Measurements from ENCODE around the gene GALR3. TPM values are rescaled to one million over a fixed set of nuclear protein-coding genes. Genes with fewer than 3 reads are reported as not detected.
"Not testable (repeated sequence)": the region's sequence is repeated elsewhere in the genome, so short reads cannot be mapped to it uniquely, and the experiment has no call there.

GALR3 gene, protein sequence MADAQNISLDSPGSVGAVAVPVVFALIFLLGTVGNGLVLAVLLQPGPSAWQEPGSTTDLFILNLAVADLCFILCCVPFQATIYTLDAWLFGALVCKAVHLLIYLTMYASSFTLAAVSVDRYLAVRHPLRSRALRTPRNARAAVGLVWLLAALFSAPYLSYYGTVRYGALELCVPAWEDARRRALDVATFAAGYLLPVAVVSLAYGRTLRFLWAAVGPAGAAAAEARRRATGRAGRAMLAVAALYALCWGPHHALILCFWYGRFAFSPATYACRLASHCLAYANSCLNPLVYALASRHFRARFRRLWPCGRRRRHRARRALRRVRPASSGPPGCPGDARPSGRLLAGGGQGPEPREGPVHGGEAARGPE
- not detected for total RNA-seq
- long read RNA-seq: 0 reads

DNA sequence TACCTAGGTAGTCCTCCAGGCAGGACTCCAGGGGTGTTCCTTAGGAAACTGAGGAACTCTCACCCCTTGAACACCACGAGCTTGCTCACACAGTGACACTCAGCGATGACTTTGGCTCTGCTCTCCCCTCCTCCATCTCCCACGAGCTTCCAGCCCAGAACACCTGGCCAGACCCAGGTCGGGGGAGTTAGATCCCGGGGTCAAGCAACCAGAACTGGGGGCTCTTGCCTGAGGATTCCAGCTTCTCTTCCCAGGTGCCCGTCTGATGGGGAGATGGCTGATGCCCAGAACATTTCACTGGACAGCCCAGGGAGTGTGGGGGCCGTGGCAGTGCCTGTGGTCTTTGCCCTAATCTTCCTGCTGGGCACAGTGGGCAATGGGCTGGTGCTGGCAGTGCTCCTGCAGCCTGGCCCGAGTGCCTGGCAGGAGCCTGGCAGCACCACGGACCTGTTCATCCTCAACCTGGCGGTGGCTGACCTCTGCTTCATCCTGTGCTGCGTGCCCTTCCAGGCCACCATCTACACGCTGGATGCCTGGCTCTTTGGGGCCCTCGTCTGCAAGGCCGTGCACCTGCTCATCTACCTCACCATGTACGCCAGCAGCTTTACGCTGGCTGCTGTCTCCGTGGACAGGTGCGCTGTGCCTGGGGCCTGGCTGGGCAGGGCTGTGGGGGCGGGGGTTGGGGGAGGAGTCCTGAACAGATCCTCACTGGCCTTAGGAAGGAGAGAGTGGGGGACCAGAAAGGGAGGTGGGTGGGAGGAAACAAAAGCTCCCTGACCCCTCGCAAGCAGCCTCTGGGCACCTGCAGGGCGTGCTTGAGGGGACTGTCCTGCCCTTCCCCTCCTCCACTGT lies at the start of gene GALR3:
GALR3 (plus strand) TSS at position 249 of the 852 bp plus-strand sequence; CDS start at position 274, 25 bp downstream.
- DNase-seq: no peak
- no peak for ATAC-seq

DNA sequence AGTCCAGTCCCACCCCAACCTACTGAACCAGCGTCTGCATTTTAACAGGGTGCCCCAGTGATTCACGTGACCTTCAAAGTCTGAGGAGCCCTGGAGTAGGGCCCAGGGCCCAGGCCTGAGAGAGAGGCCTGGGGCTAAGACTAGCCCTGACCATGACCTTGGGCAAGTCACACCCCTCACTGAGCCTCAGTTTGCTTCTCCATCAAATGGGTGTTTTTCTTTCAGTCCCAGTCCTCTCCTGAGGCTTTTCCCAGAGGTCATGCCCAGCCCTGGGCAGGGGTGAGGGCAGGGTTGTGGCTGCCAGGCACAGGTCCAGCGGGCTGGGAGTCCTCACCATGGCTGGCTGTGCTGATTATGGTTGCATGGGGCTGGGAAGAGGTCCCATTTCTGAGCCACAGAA lies 48.5 kb upstream of the GALR3 start:
- DNase-seq: no peak
- intact Hi-C loops (cut with micrococcal nuclease): no loop called here

More for the DNA sequence above, at the start of gene GALR3:
- intact Hi-C loops (cut with micrococcal nuclease): no loop called here

DNA sequence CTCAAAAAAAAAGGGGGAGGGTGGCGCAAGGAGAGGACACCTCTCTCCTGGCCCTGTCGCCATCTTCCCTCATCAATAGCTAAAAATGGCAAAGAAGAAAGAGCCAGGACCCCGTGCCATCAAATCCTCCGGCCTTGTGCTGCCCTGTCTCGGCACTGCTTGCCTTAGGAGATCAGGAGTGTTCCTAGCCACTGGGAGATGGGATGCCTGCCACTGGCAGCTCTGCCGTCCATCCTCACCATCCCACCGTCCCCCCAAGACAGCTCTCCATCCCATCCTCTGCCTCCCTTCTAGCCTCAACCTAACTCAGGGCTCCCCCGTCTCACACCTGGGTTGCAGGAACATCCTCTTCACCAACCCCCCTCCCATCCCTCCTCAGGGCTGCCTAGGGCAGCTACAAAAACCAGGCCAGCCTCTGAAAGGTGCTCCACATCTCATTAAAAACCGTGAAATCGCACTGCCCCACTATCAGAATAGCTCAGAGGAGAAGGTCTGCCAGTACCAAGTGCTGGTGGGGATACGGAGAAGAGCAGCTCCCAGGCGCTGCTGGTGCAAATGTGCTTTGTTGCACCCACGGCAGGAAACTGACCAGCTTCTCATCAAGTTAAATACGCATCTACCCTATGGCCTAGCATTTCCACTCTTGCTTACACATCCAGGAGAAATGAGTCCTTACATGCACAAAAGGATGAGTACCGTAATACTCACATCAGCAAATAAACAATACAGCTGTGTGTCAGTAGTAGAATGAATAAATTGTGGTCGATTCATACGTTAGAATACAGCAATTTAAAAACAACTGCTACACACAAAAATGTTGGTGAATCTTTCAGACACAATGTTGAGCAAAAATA lies 47.2 kb upstream of the GALR3 start:
- ATAC-seq (no peak), DNase-seq (no peak)
- intact Hi-C loops (cut with micrococcal nuclease): no loop called here

More for the DNA sequence above, 48.5 kb upstream of the GALR3 start:
- no peak for ATAC-seq

DNA sequence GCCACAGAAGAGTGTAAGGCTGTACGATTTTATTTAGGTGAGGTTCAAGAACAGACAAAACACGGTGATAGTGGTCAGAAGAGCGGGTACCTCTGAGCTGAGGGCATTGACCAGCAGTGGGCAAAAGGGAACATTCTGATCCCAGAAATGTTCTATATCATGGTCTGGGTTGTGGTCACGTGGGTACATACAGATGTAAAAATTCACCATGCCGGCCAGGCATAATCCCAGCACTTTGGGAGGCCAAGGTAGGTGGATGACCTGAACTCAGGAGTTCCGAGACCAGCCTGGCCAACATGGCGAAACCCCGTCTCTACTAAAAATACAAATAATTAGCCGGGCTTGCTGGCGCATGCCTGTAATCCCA lies 46.6 kb upstream of the GALR3 start:
- peak; percentile 4 for ATAC-seq
- intact Hi-C loops (cut with micrococcal nuclease): no loop called here
- DNase-seq: no peak

DNA sequence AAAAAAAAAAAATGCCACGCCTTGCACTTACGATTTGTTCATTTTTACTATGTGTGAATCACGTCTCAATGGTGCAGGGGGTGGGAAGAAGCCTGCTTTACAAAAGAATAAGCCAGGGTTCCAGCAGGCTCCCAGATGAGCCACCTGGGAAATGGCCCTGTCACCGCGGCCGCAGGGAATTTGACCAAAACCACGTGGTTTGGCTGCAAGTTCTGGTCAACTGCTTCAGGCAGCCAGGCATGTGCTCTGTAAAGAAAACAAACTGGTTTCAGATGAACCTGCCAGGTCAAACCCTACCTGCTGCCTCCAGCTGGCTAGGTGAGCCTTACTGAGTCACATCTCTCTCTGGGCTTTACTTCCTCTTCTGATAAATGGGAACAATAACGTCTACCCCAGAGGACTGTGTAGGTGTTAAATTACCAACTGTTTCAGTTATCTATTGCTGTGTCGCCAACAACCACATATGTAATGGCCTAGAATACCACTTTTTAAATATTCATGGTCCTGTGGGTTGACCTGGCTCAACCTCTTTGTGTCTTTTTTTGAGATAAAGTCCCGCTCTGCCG lies 46.0 kb upstream of the GALR3 start:
- intact Hi-C loops (cut with micrococcal nuclease): no loop called here
- ATAC-seq: peak; percentile 38
- DNase-seq: no peak

DNA sequence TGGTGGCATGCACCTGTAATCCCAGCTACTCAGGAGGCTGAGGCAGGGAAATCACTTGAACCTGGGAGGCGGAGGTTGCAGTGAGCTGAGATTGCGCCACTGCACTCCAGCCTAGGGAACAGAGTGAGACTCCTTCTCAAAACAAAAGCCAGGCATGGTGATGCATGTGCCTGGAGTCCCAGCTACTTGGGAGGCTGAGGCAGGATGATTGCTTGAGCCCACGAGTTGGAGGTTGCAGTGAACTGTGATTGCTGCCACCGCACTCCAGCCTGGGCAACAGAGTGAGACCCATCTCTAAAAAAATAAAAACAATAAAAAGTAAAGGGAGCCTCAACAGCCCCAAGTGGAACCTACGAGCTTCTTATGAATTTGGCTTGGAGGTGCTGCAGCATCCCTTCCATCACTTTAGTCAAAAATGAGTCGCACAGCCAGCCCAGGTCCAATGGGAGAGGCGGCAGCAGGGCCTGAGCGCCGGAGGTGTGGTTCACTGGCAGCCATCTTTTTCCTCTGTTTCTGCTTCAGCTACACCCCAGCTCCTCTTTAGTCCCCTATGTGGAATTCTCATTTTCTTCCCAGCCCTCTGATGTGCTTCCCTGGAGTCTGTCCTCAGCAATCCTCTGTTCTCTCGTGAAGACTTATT lies 44.7 kb upstream of the GALR3 start:
- intact Hi-C loops (cut with micrococcal nuclease): no loop called here
- DNase-seq (no peak), ATAC-seq (no peak)

DNA sequence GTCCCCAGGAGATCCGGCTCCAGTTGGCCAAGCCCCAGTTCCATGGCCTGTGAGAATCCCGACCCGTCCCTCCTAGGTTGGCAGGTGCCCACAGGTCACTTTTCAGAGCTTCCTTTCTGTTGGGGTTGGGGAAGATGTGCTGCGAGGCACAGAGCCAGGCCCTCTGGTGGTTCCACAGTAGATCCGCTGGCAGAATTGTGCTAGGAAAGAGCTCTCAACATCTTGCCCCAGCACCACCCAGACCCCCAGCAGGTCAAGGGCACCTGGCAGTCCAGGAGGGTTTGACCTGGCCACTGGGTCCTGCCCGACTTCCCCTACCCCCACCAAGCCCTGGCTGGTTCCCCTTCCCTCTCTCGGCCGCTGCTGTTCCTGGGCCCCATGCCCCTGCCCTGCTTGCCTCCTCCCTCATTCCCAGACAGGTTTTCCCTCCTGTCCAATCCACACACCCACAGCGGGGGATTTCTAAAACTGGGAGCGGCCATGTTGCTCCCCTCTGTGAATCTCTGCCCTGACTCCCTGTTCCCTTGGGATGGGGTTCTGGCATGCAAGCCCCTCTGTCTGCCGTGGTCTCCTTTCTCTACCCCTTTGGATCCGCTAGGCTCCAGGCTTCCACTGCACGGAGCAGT lies 41.6 kb upstream of the GALR3 start:
- DNase-seq (peak; percentile 59), ATAC-seq (no peak)
- intact Hi-C loops (cut with micrococcal nuclease): no loop called here

DNA sequence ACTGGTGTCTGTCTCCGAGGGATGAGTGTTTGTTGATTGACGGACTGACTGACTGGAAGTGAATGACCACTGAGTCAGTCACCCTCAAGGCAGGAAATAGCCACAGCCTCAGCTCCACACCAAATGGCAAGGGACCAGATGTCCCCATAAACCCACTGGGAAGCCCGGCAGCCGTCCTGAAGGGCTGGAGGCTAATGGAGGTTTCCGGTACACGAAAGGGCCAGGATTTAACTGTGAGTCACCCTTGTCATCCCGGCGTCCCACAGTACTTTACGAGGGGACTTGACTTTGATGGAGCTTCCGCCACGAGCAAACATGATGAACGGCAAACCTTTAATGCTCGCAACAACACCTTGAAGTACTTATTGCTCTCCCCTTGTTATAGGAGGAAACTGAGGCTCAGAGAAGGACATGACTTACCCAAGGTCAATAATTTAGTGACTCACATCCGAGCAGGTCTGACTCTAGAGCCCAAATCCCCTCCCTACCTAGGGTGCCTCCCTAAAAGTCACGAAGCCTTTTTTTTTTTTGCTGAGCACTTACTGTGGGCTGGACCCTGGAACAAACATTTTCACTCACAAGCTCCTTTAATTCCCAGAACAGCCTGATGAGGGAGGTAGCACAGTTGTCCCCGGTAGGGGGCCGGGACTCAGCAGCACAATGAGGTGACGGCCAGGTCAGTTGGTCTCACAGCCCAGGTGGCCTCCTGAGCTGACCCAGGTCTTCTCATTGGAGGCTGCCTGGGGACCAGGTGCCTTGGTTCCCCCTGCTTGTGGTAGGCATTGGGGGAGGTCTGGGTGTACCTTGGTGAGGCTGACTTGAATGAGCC lies 40.6 kb upstream of the GALR3 start:
- no peak for DNase-seq
- intact Hi-C loops (cut with micrococcal nuclease): no loop called here
- no peak for ATAC-seq

DNA sequence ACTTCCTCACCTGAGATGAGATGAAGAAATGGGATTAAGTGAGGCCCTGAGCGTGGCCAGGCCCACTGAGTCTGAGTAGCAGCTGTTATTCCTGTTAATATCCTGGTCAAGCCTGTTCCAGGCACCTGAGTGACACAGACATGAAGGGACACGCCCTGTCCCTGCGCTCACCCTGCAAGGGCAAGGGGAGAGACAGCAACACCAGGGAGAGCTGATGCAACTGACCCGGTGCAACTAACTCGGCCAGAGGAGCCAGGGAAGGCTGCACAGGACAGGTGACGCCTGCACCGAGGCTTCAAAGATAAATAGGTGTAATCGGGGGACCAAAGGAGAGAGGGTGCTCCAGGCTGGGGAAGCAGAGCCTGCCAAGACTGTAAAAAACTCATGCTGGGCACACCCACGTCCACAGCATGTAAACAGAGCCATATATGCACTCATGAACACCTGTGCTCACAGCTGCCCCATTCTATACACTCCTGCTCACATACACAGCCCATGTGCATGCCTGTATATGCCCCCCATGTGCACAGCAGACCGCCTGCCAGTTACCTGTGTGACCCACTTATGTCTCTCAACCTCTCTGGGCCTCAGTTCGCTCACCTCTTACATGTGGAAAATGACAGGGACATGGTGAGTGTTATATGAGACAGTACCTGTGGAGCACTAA lies 38.2 kb upstream of the GALR3 start:
- ATAC-seq: no peak
- intact Hi-C loops (cut with micrococcal nuclease): no loop called here
- no peak for DNase-seq

DNA sequence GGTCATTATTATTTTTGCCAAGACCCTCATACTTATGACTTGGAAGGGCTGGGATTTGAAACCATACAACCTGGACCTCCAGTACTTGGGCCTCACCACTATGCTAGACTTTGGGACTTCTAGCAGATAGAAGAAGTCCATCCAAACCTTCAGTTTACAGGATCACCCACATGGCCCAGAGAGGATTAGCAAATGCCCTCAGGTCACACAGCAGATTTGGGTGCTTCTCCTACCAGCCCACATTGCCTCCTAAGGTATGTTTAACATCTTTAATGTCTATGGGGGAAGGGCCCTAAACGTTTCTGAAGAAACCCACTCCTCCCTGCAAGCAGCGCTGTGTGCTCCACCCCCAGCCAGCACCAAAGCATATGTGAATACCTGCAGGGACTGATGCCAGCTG lies 32.9 kb upstream of the GALR3 start:
- ATAC-seq (no peak), DNase-seq (no peak)
- intact Hi-C loops (cut with micrococcal nuclease): loop anchor here (10.0 kb wide), 1 partner anchor 105 kb away; the partner anchor contains the start of gene NOL12

DNA sequence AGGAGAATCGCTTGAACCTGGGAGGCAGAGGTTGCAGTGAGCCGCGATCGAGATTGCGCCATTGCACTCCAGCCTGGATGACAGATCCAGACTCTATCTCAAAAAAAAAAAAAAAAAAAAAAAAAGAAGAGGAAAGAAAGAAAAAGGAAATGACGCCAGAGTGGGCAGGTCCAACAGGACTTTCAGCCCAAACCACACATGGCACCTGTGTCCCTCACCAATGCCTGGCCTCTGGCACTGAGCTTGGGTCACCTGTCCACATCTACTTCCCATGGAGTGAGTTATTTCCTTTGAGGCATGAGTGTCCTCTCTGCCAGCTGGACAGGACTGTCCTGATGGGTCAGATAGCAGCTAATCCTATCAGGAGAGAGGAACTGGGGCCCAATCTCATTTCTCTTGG lies 30.7 kb upstream of the GALR3 start:
- no peak for ATAC-seq
- no peak for DNase-seq
- intact Hi-C loops (cut with micrococcal nuclease): loop anchor here (10.0 kb wide), 1 partner anchor 108 kb away; the partner anchor contains the start of gene NOL12

DNA sequence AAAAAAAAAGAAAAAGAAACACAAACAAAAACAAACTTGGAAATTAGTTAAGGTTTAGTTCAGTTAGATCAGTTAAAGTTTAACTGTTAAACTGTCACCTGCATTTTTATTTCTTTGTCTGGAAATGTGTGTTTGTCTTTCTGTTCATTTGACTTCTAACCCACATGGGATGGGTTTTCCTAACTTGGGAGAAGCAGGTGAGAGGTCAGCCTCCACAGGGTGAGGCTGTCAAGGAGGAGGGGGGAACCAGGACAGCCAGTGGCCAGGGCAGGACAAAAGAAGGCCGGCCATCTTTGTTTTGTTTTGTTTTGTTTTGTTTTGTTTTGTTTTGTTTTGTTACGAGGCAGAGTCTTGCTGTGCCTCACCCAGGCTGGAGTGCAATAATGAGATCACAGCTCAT lies 28.8 kb upstream of the GALR3 start:
- intact Hi-C loops (cut with micrococcal nuclease): loop anchor here (10.0 kb wide), 1 partner anchor 110 kb away; the partner anchor contains the start of gene NOL12
- ATAC-seq (no peak), DNase-seq (no peak)

DNA sequence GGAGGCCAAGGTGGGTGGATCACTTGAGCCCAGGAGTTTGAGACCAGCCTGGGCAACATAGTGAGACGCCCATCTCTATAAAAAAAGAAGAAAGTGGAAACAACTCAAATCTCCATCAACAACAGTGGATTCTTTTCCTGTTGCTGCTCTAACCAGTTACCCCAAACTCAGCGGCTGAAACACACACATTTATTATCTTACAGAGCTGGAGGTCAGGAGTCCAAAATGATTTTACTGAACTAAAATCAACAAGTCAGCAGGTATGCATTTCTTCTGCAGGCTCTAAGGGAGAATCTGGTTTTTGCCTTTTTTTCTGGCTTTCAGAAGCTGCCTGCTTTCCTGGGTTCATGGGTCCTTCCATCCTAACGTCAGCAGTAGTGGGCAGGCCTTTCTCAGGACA lies 27.1 kb upstream of the GALR3 start:
- intact Hi-C loops (cut with micrococcal nuclease): loop anchor here (10.0 kb wide), 1 partner anchor 111 kb away; the partner anchor contains the start of gene NOL12
- DNase-seq: no peak
- no peak for ATAC-seq

DNA sequence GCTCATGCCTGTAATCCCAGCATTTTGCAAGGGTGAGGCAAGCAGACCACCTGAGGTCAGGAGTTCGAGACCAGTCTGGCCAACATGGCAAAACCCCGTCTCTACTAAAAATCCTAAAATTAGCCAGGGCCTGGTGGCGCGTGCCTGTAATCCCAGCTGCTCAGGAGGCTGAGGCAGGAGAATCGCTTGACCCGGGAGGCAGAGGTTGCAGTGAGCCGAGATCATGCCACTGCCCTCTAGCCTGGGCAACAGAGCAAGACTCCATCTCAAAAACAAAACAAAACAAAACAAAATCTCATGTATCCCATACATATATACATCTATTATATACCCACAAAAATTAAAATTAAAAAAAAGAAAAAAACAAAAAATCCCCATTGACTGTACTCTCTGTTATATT lies 25.9 kb upstream of the GALR3 start:
- intact Hi-C loops (cut with micrococcal nuclease): loop anchor here (10.0 kb wide), 1 partner anchor 112 kb away; the partner anchor contains the start of gene NOL12
- not testable (repeated sequence) for ATAC-seq, DNase-seq

DNA sequence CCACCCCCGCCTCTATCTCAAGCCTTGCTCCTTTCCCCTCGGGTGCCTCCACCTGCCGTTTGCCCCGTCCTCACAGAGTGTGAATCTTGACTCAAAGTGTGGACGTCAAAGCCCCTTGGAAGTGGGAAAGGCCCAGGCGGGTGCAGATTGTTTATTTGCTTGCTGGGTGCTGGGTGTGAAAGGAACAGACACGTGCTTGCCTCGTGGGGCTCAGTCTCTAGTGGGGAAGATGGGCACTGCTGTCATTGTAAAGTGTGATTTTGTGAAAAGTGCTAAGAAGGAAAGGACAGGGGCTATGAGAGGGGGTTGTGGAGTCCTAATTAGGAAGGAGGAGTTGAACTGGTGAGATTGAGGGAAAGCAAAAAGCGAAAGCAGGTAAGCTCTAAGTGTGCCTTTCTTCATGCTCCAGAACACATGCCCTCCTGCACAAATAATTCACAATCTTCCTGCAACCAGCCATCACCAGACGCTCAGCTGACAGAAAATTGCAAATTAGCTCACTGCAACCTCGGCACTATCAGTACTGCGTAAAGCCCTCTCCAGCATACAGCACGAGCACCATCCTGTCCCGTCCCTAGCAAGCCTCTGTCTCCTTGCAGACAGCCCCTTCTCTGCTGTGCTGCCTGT lies 25.2 kb upstream of the GALR3 start:
- DNase-seq (no peak), ATAC-seq (no peak)
- intact Hi-C loops (cut with micrococcal nuclease): loop anchor here (10.0 kb wide), 1 partner anchor 113 kb away; the partner anchor contains the start of gene NOL12

DNA sequence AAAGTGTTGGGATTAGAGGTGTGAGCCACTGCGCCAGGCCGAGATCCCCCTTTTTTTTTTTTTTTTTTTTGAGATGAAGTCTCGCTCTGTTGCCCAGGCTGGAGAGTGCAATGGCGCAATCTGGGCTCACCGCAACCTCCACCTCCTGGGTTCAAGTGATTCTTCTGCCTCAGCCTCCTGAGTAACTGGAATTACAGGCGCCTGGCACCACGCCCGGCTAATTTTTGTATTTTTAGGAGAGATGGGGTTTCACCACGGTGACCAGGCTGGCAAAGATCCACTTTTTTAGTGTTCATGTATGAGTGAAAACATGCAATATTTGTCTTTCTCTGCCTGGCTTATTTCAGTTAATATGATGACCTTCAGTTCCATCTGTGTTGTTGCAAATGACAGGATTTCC lies 23.2 kb upstream of the GALR3 start:
- not testable (repeated sequence) for DNase-seq, ATAC-seq
- intact Hi-C loops (cut with micrococcal nuclease): loop anchor here (10.0 kb wide), 1 partner anchor 115 kb away; the partner anchor contains the start of gene NOL12
